MM.1S (cell line): Measurements from ENCODE around the gene TMEM132E.

Source experiments
- DNase-seq: peaks from one replicate; pipeline ENCODE4 v3.0.0-alpha.2; 2015
- H2AFZ ChIP-seq: fragments of 300-600 bp; sonication (generic); 2 replicates; pipeline ENCODE4 v1.6.0; 2016; ENCODE audit warnings: antibody characterized with exemption, low read length
- H3F3A ChIP-seq: fragments of 300-600 bp; sonication (generic); 2 replicates; pipeline ENCODE4 v1.6.1; 2016; ENCODE audit warnings: mild to moderate bottlenecking, antibody characterized with exemption, low read length, moderate library complexity, mixed read lengths; ENCODE audit not compliant: insufficient read depth
- H3K27ac ChIP-seq: fragments of 300-600 bp; sonication (generic); 2 replicates; pipeline ENCODE4 v1.5.1; 2016; ENCODE audit warnings: mild to moderate bottlenecking, low read length
- H3K27me3 ChIP-seq: fragments of 300-600 bp; sonication (generic); replicated peaks from 2 replicates; pipeline ENCODE4 v1.6.0; 2016; ENCODE audit warnings: low read length; ENCODE audit not compliant: insufficient read depth
- H3K36me3 ChIP-seq: fragments of 300-600 bp; sonication (generic); replicated peaks from 2 replicates; pipeline ENCODE4 v1.6.1; 2016; ENCODE audit warnings: mild to moderate bottlenecking, low read length, mixed read lengths; ENCODE audit not compliant: insufficient read depth
- H3K4me1 ChIP-seq: fragments of 300-600 bp; sonication (generic); 2 replicates; pipeline ENCODE4 v1.6.1; 2016; ENCODE audit warnings: low read length, mixed read lengths
- H3K4me2 ChIP-seq: fragments of 300-600 bp; sonication (generic); 2 replicates; pipeline ENCODE4 v1.6.0; 2016; ENCODE audit warnings: low read depth, low read length
- H3K4me3 ChIP-seq: fragments of 300-600 bp; sonication (generic); 2 replicates; pipeline ENCODE4 v1.5.1; 2016; ENCODE audit warnings: low read length, mixed read lengths
- H3K79me2 ChIP-seq: fragments of 300-600 bp; sonication (generic); 2 replicates; pipeline ENCODE4 v1.6.1; 2016; ENCODE audit warnings: mixed run types, low read length, mixed read lengths
- H3K9ac ChIP-seq: fragments of 300-600 bp; sonication (generic); 2 replicates; pipeline ENCODE4 v1.6.1; 2016; ENCODE audit warnings: low read length, mixed read lengths
- H3K9me2 ChIP-seq: fragments of 300-600 bp; sonication (generic); replicated peaks from 2 replicates; pipeline ENCODE4 v1.6.1; 2016; ENCODE audit warnings: mild to moderate bottlenecking, low read length, mixed read lengths; ENCODE audit not compliant: insufficient read depth
- H3K9me3 ChIP-seq: fragments of 300-600 bp; sonication (generic); replicated peaks from 2 replicates; pipeline ENCODE4 v1.6.1; 2016; ENCODE audit warnings: mild to moderate bottlenecking, low read length, mixed read lengths; ENCODE audit not compliant: insufficient read depth
- H4K20me1 ChIP-seq: fragments of 300-600 bp; sonication (generic); 2 replicates; pipeline ENCODE4 v1.6.1; 2016; ENCODE audit warnings: mild to moderate bottlenecking, low read length, moderate library complexity, mixed read lengths; ENCODE audit not compliant: insufficient read depth
- CTCF ChIP-seq: fragments of 300-600 bp; sonication (generic); IDR thresholded peaks from 2 replicates; pipeline ENCODE4 v1.5.1; 2016; ENCODE audit warnings: antibody characterized with exemption, low read length, mixed read lengths
- EZH2 ChIP-seq: fragments of 300-600 bp; sonication (generic); optimal IDR thresholded peaks from 2 replicates; pipeline ENCODE3; 2017; ENCODE audit warnings: low read depth, mild to moderate bottlenecking, antibody characterized with exemption, low read length, mixed read lengths
- EZH2phosphoT487 ChIP-seq: fragments of 300-600 bp; sonication (generic); IDR thresholded peaks from 2 replicates; pipeline ENCODE4 v1.6.1; 2018; ENCODE audit warnings: antibody characterized with exemption, low read length

Gene TMEM132E

GRCh38 chr17:34606763-34607162, 27.4 kb downstream of the TMEM132E start:
- no peaks in the 10 kb centered on the region for H3F3A ChIP-seq
- no peaks in the 10 kb centered on the region for H4K20me1 ChIP-seq
- H3K9me3 ChIP-seq, result no peaks in the 10 kb centered on the region
- H3K27me3 ChIP-seq, result 0 out of 2 replicates have a peak, but pooled peaks cover 5% of the 10 kb centered on the region
- H3K9ac ChIP-seq, result no peak overlapping the region
- no peak overlapping the region for H3K27ac ChIP-seq
- no peaks in the 10 kb centered on the region for H3K36me3 ChIP-seq
- TF ChIP-seq EZH2phosphoT487, result no peak
- TF ChIP-seq CTCF, result no peak
- TF ChIP-seq EZH2, result no peak
- H3K9me2 ChIP-seq, result no peaks in the 10 kb centered on the region
- H3K4me3 ChIP-seq, result no peak overlapping the region
- no peak for DNase-seq
- H3K4me1 ChIP-seq, result 0 out of 2 replicates have a peak, but pooled peaks cover 7% of the 10 kb centered on the region
- no peaks in the 10 kb centered on the region for H3K79me2 ChIP-seq
- H3K4me2 ChIP-seq, result no peak overlapping the region
- no peak overlapping the region for H2AFZ ChIP-seq

GRCh38 chr17:34607917-34608316, 28.5 kb downstream of the TMEM132E start:
- TF ChIP-seq EZH2 (no peak), CTCF (no peak), EZH2phosphoT487 (no peak)
- no peak overlapping the region for H3K4me3 ChIP-seq
- no peaks in the 10 kb centered on the region for H3K9me2 ChIP-seq
- H3F3A ChIP-seq, result no peaks in the 10 kb centered on the region
- no peak for DNase-seq
- no peak overlapping the region for H2AFZ ChIP-seq
- H3K9me3 ChIP-seq, result no peaks in the 10 kb centered on the region
- H3K79me2 ChIP-seq, result no peaks in the 10 kb centered on the region
- H3K27me3 ChIP-seq, result 0 out of 2 replicates have a peak, but pooled peaks cover 5% of the 10 kb centered on the region
- H3K9ac ChIP-seq, result no peak overlapping the region
- no peak overlapping the region for H3K4me2 ChIP-seq
- H4K20me1 ChIP-seq, result no peaks in the 10 kb centered on the region
- 0 out of 2 replicates have a peak, but pooled peaks cover 7% of the 10 kb centered on the region for H3K4me1 ChIP-seq
- H3K36me3 ChIP-seq, result no peaks in the 10 kb centered on the region
- H3K27ac ChIP-seq, result no peak overlapping the region

- H3K27ac ChIP-seq, result no peak overlapping the region
- H3K9me3 ChIP-seq, result no peaks in the 10 kb centered on the region
- no peak for TF ChIP-seq EZH2
- TF ChIP-seq CTCF, result no peak
- TF ChIP-seq EZH2phosphoT487, result no peak
- no peaks in the 10 kb centered on the region for H3F3A ChIP-seq
- H3K4me2 ChIP-seq, result no peak overlapping the region
- H2AFZ ChIP-seq, result no peak overlapping the region
- no peaks in the 10 kb centered on the region for H3K9me2 ChIP-seq
- no peak overlapping the region for H3K9ac ChIP-seq
- H4K20me1 ChIP-seq, result no peaks in the 10 kb centered on the region
- no peaks in the 10 kb centered on the region for H3K36me3 ChIP-seq
- no peaks in the 10 kb centered on the region for H3K79me2 ChIP-seq
- DNase-seq, result no peak
- no peak overlapping the region for H3K4me3 ChIP-seq
- 0 out of 2 replicates have a peak, but pooled peaks cover 7% of the 10 kb centered on the region for H3K4me1 ChIP-seq
- 0 out of 2 replicates have a peak, but pooled peaks cover 5% of the 10 kb centered on the region for H3K27me3 ChIP-seq
Measured at GRCh38 chr17:34609210-34609609, 29.8 kb downstream of the TMEM132E start.
